Measurements from ENCODE around the gene GRIA1.

GRIA1 gene

GRCh38 chr5:153655201-153655510 lies 164.7 kb downstream of the GRIA1 start:
- no peak for DNase-seq
- TF ChIP-seq GATA1 (IDR thresholded peaks at IDR 0.05; ENCODE audit: low read depth, low read length) (no peak), POLR2A (IDR thresholded peaks at IDR 0.05; ENCODE audit: low read length) (no peak)

GRCh38 chr5:153658149-153658548 lies 167.7 kb downstream of the GRIA1 start:
- no peak for TF ChIP-seq GATA1 (IDR thresholded peaks at IDR 0.05; ENCODE audit: low read depth, low read length)
- DNase-seq = no peak

GRCh38 chr5:153658606-153659005 lies 168.1 kb downstream of the GRIA1 start:
- no peak for DNase-seq
- TF ChIP-seq GATA1 (IDR thresholded peaks at IDR 0.05; ENCODE audit: low read depth, low read length) (no peak), POLR2A (IDR thresholded peaks at IDR 0.05; ENCODE audit: low read length) (no peak)

GRCh38 chr5:153659039-153659736 lies 168.7 kb downstream of the GRIA1 start:
- TF ChIP-seq POLR2A (IDR thresholded peaks at IDR 0.05; ENCODE audit: low read length) (no peak), GATA1 (IDR thresholded peaks at IDR 0.05; ENCODE audit: low read depth, low read length) (no peak)
- DNase-seq = no peak

- DNase-seq = no peak
- TF ChIP-seq GATA1 (IDR thresholded peaks at IDR 0.05; ENCODE audit: low read depth, low read length) (no peak), POLR2A (IDR thresholded peaks at IDR 0.05; ENCODE audit: low read length) (no peak)
Observed at GRCh38 chr5:153660919-153661318, 170.4 kb downstream of the GRIA1 start.

GRCh38 chr5:153661897-153662296 lies 171.4 kb downstream of the GRIA1 start:
- TF ChIP-seq POLR2A (IDR thresholded peaks at IDR 0.05; ENCODE audit: low read length) = no peak
- no peak for TF ChIP-seq GATA1 (IDR thresholded peaks at IDR 0.05; ENCODE audit: low read depth, low read length)
- no peak for DNase-seq

- TF ChIP-seq POLR2A (IDR thresholded peaks at IDR 0.05; ENCODE audit: low read length) (no peak), GATA1 (IDR thresholded peaks at IDR 0.05; ENCODE audit: low read depth, low read length) (no peak)
Observed at GRCh38 chr5:153670101-153670500, 179.6 kb downstream of the GRIA1 start.

GRCh38 chr5:153671653-153672346 lies 181.3 kb downstream of the GRIA1 start:
- no peak for DNase-seq
- TF ChIP-seq GATA1 (IDR thresholded peaks at IDR 0.05; ENCODE audit: low read depth, low read length) (no peak), POLR2A (IDR thresholded peaks at IDR 0.05; ENCODE audit: low read length) (no peak)

More at GRCh38 chr5:153670101-153670500, 179.6 kb downstream of the GRIA1 start:
- DNase-seq = no peak

GRCh38 chr5:153672347-153673090 lies 182.0 kb downstream of the GRIA1 start:
- DNase-seq = no peak
- TF ChIP-seq GATA1 (IDR thresholded peaks at IDR 0.05; ENCODE audit: low read depth, low read length) = no peak
- no peak for TF ChIP-seq POLR2A (IDR thresholded peaks at IDR 0.05; ENCODE audit: low read length)

GRCh38 chr5:153674356-153674755 lies 183.9 kb downstream of the GRIA1 start:
- TF ChIP-seq GATA1 (IDR thresholded peaks at IDR 0.05; ENCODE audit: low read depth, low read length) = no peak
- no peak for TF ChIP-seq POLR2A (IDR thresholded peaks at IDR 0.05; ENCODE audit: low read length)
- DNase-seq = no peak

- no peak for DNase-seq
- TF ChIP-seq POLR2A (IDR thresholded peaks at IDR 0.05; ENCODE audit: low read length) (no peak), GATA1 (IDR thresholded peaks at IDR 0.05; ENCODE audit: low read depth, low read length) (no peak)
Observed at GRCh38 chr5:153676406-153676805, 185.9 kb downstream of the GRIA1 start.

- TF ChIP-seq POLR2A (IDR thresholded peaks at IDR 0.05; ENCODE audit: low read length) = no peak
- DNase-seq = no peak
Observed at GRCh38 chr5:153676821-153677220, 186.4 kb downstream of the GRIA1 start.

GRCh38 chr5:153678617-153679329 lies 188.3 kb downstream of the GRIA1 start:
- no peak for TF ChIP-seq POLR2A (IDR thresholded peaks at IDR 0.05; ENCODE audit: low read length)
- TF ChIP-seq GATA1 (IDR thresholded peaks at IDR 0.05; ENCODE audit: low read depth, low read length) = no peak
- no peak for DNase-seq

- TF ChIP-seq POLR2A (IDR thresholded peaks at IDR 0.05; ENCODE audit: low read length) = no peak
- no peak for DNase-seq
Observed at GRCh38 chr5:153690236-153690635, 199.8 kb downstream of the GRIA1 start.

Data from erythroblast (primary cell).